ENCODE results near the gene LIN7B.

DNA sequence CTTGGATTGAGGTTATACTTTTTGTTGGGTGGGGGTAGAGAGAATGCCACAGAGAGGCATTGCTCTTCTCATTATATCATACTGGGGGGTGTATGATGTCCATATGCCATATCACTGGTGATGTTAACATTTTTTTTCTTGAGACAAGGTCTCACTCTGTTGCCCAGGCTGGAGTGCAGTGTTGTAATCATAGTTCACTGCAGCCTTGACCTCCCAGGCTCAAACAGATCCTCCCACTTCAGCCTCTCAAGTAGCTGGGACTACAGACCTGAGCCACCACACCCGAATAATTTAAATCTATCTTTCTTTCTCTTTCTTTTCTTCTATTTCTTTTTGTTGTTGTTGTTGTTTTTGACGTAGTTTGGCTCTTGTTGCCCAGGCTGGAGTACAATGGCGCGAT lies 33.8 kb upstream of the LIN7B start:
- TF ChIP-seq, protein P1, sequence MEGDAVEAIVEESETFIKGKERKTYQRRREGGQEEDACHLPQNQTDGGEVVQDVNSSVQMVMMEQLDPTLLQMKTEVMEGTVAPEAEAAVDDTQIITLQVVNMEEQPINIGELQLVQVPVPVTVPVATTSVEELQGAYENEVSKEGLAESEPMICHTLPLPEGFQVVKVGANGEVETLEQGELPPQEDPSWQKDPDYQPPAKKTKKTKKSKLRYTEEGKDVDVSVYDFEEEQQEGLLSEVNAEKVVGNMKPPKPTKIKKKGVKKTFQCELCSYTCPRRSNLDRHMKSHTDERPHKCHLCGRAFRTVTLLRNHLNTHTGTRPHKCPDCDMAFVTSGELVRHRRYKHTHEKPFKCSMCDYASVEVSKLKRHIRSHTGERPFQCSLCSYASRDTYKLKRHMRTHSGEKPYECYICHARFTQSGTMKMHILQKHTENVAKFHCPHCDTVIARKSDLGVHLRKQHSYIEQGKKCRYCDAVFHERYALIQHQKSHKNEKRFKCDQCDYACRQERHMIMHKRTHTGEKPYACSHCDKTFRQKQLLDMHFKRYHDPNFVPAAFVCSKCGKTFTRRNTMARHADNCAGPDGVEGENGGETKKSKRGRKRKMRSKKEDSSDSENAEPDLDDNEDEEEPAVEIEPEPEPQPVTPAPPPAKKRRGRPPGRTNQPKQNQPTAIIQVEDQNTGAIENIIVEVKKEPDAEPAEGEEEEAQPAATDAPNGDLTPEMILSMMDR (IDR thresholded peaks at IDR 0.05 in 4 of 5, conservative IDR thresholded peaks at IDR 0.05 in 1 of 5): no peak
- no peak for TF ChIP-seq POLR2A (IDR thresholded peaks at IDR 0.05)
